ENCODE data around the gene C1orf35. TPM values are rescaled to one million over a fixed set of nuclear protein-coding genes. Genes with fewer than 3 reads are reported as not detected.

C1orf35 gene
- total RNA-seq, 6 donors from 2014 or later = 12.8 to 34.6 (median 17.8) TPM

GRCh38 chr1:228068359-228068758, 34.8 kb downstream of the C1orf35 start:
- 67 to 80% methylated on average over 7 of the region's 7 CpGs for WGBS, 2 donors
- Histone ChIP-seq H3K9me3 (no peaks in the 10 kb centered on the region), H3K27me3 (peaks cover 0 to 19% (median 5%) of the 10 kb centered on the region in 4 donors), H3K36me3 (no peaks in the 10 kb centered on the region), H3K4me1 (no peaks in the 10 kb centered on the region), H3K4me3 (no peak overlapping the region), H3K27ac (no peak overlapping the region)
- DNase-seq (no peak), ATAC-seq (ENCODE audit: low FRiP score in 2 of 2) (no peak)
- TF ChIP-seq POLR2AphosphoS5 (IDR thresholded peaks at IDR 0.05) = no peak
- TF ChIP-seq POLR2A (IDR thresholded peaks at IDR 0.05) = no peak
- TF ChIP-seq CTCF (IDR thresholded peaks at IDR 0.05) = no peak
- TF ChIP-seq EP300 (IDR thresholded peaks at IDR 0.05) = no peak

- TF ChIP-seq POLR2A (IDR thresholded peaks at IDR 0.05) = no peak
- Histone ChIP-seq H3K36me3 (no peaks in the 10 kb centered on the region), H3K27me3 (peaks cover 0 to 19% (median 7%) of the 10 kb centered on the region in 4 donors), H3K4me3 (no peak overlapping the region), H3K9me3 (no peaks in the 10 kb centered on the region), H3K4me1 (no peaks in the 10 kb centered on the region), H3K27ac (no peak overlapping the region)
- ATAC-seq (ENCODE audit: low FRiP score in 2 of 2) = no peak
- peak in 1 of 2 donors; percentile 8 for DNase-seq
- 39 to 62% methylated on average over 6 to 10 of the region's 10 CpGs for WGBS, 2 donors
Observed at GRCh38 chr1:228066891-228067654, 36.1 kb downstream of the C1orf35 start.

GRCh38 chr1:228066416-228066815, 36.7 kb downstream of the C1orf35 start:
- Histone ChIP-seq H3K4me1 (no peaks in the 10 kb centered on the region), H3K36me3 (no peaks in the 10 kb centered on the region), H3K9me3 (no peaks in the 10 kb centered on the region), H3K4me3 (no peak overlapping the region), H3K27me3 (peaks cover 0 to 19% (median 9%) of the 10 kb centered on the region in 4 donors), H3K27ac (no peak overlapping the region)
- ATAC-seq (ENCODE audit: low FRiP score in 2 of 2) (no peak), DNase-seq (peak in 1 of 2 donors; percentile 17)
- TF ChIP-seq CTCF (IDR thresholded peaks at IDR 0.05) = no peak
- TF ChIP-seq POLR2AphosphoS5 (IDR thresholded peaks at IDR 0.05) = no peak
- TF ChIP-seq EP300 (IDR thresholded peaks at IDR 0.05) = no peak
- TF ChIP-seq POLR2A (IDR thresholded peaks at IDR 0.05) = no peak
- 31 to 52% methylated on average over 3 to 4 of the region's 4 CpGs for WGBS, 2 donors

- peaks cover 0 to 24% (median 11%) of the 10 kb centered on the region in 4 donors for H3K27me3 ChIP-seq
- H3K27ac ChIP-seq = no peak overlapping the region
- ATAC-seq (ENCODE audit: low FRiP score in 2 of 2) (no peak), DNase-seq (peak in 1 of 2 donors; percentile 54)
- 86 to 90% methylated on average over 5 to 13 of the region's 15 CpGs for WGBS, 2 donors
- peaks cover 0 to 5% (median 2%) of the 10 kb centered on the region in 4 donors for H3K4me1 ChIP-seq
- H3K4me3 ChIP-seq = no peak overlapping the region
- no peak for TF ChIP-seq CTCF (IDR thresholded peaks at IDR 0.05)
- TF ChIP-seq POLR2A (IDR thresholded peaks at IDR 0.05) = no peak
- TF ChIP-seq POLR2AphosphoS5 (IDR thresholded peaks at IDR 0.05) = no peak
- TF ChIP-seq EP300 (IDR thresholded peaks at IDR 0.05) = no peak
- H3K36me3 ChIP-seq = no peaks in the 10 kb centered on the region
- H3K9me3 ChIP-seq = no peaks in the 10 kb centered on the region
Observed at GRCh38 chr1:228065543-228066347, 37.4 kb downstream of the C1orf35 start.
